Occipital lobe (tissue), 2 donors: ENCODE measurements around the gene ATAD3B. TPM values are rescaled to one million over a fixed set of nuclear protein-coding genes. Genes with fewer than 3 reads are reported as not detected.
"Not testable (repeated sequence)": the region's sequence is repeated elsewhere in the genome, so short reads cannot be mapped to it uniquely, and the experiment has no call there.

Experiments
- DNase-seq: peaks from one replicate; lab custom pipeline; 2025; lab: John Stamatoyannopoulos, UW
- total RNA-seq: library from RNA; depleted of rRNA; stranded (reverse); fragments of >200 nt; gene quantifications from one replicate; pipeline ENCODE4 v1.2.3, GENCODE V29; 2014

The ATAD3B gene
- total RNA-seq, 1 donor from 2014 or later = 11.7 TPM

DNA sequence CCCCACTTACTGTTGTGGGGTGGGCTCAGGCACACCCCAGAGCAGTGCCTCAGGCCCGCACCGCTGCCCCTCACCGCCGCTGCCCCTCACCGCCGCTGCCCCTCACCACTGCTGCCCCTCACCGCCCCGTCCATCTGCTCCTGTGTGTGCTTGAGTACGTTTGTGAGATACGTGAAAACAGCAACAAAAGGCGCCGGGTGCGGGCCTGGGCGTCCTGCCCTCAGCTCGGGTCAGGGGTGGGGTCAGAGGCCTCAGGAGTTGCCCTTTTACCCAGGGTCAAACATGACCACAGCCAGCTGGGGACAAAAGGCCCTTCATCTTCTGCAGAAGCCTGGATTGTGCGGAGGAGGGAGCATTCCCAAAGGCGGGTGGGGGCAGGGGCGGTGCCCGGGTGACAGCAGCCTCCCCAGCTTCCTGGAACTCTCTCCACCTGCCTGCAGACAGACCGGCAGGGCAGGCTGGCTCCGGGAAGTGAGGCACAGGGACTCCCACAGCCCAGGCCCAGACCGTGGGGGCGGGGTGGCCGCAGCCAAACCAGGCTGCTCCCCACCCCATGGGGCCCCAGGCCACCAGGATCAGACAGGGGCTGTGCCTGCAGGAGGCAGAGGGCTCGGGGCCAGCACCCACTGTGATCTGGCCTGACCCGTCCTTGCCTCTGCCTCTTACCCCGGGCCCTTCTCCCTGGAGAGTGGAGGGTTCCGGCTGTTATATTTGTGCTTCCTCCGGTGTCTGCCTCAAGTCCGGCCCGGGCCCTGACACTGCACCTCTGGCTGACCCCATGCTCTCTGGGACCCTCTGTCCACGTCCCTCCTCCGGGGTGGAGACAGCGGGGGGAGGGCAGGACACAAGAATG lies 38.4 kb upstream of the ATAD3B start:
- peak; percentile 74 for DNase-seq

DNA sequence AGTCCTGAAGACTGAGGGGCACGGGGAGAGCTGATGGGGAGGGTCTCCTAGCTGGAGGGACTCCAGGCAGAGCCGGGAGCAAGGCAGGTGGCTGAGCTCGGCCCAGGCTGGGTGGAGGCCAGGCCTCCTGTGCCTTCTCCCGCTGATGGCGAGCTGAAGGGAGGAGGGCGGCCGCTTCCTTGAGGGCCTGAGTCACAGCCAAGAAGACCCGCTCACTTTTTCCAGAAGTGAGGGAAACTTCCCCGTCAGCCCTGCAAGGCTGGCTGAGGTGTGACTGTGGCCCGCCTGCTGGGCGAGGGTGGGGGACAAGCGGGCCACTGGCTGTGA lies 37.8 kb upstream of the ATAD3B start:
- DNase-seq = no peak

DNA sequence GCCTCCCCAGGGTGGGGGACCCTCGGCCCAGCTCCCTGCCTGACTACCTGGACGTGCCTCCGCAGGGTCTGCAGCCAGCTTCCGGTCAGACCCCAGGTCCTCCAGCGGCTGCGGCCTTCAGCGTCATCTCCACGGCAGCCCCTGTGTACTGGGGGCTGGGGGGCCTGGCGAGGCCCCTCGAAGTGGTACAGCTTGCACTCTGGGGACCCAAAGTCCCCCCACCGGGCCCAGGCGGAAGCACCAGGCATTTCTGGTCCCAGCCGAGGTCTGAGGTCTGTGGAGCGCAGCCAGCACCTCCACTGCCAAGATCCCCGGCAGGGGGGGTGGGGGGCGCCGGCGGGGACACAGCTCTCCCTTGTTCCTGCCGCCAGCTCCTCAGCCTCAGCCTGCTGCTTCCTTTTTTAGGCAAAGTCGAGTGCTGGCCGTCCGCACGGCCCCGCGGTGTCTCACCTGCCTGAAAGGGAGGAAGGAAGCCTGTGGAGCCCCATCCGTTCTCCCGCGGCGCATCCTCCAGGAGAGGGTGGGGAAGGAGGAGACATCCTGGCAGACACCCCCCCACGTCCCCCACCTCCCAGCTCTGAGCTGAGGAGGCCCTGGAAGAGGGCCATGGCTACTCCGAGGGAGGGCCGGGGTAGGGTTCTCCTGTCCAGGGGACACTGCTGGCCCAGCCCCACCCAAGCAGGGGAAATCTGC lies 37.3 kb upstream of the ATAD3B start:
- peak; percentile 44 for DNase-seq

- no peak for DNase-seq
Measured at GRCh38 chr1:1434824-1435105, 36.8 kb upstream of the ATAD3B start.

DNA sequence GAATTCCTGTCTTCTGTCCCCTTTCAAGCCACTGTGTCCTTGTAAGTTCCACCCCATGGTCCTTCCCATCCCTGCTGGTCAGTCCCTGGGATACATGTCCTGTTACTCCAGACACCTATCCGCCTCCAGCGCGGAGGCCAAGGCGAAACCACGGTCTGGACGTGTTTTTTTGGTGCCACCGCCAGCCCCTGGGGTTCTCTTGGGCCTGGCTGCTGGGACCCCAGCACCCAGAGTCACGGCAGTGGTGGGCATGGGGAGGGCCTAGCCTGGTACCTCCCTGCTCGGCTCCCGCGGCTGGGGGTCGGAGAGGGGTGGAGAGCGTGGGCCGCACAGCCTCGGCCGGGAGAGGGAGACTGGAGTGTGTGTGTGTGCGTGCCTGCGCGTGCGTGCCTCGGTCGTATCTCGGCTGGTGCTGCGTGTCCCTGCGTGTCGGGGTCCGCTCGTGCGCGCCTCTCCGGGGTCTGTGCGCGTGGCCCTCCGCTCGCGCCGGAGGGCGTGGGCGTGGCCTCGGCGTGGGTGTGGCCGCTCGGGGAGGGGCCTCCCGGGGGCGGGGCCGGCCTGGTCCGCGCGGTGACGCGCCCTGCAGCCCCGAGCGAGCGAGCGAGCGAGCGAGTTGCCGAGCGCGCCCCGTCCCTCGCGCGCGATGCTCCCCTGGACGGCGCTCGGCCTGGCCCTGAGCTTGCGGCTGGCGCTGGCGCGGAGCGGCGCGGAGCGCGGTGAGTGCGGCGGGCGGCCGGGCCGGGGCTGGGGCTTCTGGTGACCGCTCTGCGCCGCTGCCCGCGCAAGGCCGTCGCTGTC lies 36.3 kb upstream of the ATAD3B start, which contains the start of gene VWA1:
Gene VWA1, plus strand, starts transcription at position 585 of the 798 bp plus-strand sequence. Its CDS starts 59 bp downstream, at position 644.
- no peak for DNase-seq

DNA sequence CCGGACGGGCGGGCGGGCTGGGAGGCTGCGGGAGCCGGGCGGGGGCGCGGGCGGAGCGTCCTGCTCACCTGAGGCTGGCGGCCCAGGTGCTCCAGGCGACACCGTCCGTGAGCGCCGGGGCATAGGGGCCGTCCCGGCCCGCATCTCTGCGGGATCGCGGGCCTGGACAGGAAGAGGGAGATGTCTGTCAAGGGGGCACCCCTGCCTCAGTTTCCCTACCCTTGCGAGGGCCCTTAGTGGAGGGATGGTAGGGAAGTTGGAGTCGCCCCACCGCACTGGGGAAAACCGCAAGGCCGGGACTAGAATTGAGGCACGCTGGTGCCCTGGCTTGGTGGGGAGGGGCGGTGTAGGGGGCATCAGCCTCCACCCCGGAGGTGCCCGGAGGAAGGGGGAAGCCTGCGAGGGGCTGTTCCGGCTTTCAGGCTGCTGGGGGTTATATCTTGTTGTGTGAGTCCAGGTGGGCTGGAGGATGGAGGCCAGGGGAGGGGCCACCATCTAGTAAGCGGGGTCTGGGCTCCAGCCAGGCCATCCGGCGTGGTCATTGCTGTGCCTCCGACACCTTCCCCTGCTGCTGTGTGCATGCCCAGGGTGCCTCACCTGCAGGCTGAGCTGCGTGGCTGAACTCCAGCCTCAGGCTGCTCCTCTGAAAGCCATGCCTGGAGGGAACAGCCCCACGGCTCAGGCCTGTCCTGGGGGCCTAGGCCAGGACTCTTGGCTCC lies 35.5 kb upstream of the ATAD3B start:
- DNase-seq = no peak

DNA sequence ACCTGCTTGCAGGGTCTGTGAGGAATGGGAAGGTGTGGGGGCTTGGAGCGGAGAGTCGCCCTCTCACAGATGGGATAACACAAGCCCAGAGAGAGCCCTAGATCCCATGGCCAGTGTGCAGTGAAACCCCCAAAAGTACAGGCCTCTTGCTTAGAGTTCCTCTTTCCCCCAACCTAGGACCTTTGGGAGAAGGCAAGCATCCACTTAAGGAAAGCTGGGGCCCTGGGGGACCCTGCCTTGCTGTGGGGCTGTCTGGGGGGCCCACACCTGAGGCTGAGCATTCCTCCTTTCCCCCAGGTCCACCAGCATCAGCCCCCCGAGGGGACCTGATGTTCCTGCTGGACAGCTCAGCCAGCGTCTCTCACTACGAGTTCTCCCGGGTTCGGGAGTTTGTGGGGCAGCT lies 34.9 kb upstream of the ATAD3B start:
- no peak for DNase-seq

GRCh38 chr1:1437033-1437903 lies 34.3 kb upstream of the ATAD3B start:
- no peak for DNase-seq

- DNase-seq = no peak
Measured at GRCh38 chr1:1437904-1438376, 33.6 kb upstream of the ATAD3B start.

- DNase-seq = no peak
Measured at GRCh38 chr1:1438531-1439381, 32.8 kb upstream of the ATAD3B start.

DNA sequence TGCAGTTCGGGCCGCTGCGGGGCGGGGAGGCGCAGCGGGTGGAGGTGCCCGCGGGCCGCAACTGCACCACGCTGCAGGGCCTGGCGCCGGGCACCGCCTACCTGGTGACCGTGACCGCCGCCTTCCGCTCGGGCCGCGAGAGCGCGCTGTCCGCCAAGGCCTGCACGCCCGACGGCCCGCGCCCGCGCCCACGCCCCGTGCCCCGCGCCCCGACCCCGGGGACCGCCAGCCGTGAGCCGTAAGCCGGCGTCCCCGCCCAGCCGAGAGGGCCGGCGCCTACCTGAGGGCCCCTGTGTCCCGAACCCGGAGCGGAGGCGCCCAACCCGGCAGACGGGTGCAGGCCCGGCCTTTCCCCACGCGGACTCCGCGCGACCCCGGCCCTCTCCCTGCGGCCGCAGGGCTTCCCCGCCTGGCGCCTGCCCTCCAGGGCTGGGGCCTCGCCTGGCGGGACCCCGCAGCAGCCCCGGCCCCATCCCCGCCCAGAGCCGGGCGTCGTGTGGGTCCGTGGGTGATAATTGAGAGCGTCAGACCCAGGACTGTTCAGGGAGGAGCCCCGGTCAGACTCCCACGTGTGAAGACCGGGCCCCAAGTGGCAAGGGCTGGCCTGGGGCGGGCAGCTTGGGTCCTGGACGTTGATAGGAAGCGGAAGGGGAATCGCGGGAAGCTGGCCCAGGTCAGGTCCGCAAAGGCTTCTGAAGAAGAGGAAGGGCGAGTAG lies 31.9 kb upstream of the ATAD3B start:
- DNase-seq = no peak

DNA sequence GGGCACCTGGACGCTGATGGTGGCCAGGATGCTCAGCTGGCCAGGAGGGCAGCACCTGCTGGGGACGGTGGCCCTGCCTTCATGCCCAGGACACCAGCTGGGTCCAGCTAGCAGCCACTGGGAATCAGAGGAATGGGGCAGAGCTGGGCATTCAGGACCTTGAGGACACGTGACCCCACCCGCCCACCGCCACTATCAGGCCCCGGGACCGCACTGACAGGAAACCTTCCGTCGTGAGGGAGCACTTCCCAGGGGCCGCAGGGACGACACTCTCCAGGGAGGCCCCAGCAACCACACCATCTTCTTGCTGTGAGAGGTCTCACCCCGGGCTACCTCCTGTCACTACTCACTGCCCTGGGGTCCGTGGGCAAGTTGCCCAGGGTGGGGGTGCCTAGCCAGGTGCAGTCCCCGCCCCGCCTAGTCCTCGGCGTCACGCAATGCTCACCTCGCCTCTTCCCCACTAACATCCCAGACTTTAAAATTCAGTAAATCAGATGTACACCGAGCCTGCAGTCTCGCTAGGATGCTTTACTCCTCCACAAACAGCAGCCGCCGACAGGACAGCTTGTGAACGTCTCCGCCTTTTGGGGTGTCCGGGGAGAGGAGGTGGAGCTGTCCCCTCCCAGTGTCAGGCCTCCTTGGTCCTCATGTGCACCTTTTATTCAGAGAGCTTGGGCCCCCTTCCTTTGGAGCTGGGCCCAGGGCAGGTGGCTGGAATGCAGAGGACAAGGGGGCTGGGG lies 31.1 kb upstream of the ATAD3B start:
- no peak for DNase-seq

GRCh38 chr1:1441002-1441888 lies 30.3 kb upstream of the ATAD3B start:
- DNase-seq = no peak

DNA sequence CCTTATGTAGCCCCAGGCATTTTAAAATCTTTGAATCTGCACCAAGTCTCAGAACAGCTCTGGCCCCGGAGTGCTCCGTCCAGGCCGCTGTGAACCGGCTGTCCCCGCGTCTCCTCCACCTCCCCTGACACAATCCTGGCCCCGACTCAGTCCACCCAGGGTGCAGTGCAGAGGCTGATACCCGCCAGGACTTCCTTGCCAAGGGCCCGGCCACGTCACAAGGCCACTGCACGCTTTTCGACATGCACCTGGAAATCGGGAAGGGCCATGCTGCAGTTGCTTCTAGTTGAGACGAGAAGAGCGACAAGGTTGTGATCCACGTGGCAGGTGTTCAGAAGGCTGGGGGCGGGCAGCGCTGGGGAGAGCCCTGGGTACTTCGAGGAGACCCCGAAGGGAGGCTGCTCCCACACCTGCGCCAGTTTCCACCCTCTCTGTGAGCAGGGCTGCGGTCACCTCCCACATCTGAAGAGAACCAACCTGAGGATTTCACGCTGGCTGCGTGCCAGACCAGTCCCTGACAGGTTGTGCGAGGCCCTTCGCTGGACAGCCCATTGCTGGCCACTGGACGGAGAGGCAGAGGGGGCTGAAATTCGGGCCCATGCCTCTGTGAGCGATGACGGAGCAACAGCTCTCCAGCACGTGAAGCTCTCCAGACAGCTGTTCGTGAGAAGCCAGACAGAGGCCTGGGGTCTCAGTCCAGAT lies 29.3 kb upstream of the ATAD3B start:
- DNase-seq = no peak

DNA sequence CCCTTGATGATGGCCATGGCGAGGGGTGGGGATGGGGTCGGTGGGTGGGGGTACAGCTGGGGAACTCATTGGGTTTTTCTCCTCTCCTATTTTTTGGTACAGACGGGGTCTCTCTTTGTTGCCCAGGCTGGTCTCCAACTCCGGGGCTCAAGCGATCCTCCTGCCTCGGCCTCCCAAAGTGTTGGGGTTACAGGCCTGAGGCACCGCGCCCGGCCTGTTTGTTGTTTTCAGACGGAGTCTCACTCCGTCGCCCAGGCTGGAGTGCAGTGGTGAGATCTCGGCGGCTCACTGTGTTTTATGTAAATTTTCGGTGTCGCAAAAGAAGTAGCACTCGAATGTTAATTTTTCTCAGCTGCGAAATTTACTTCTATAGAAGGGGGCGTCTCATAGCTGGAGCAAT lies 24.9 kb upstream of the ATAD3B start:
- not testable (repeated sequence) for DNase-seq

DNA sequence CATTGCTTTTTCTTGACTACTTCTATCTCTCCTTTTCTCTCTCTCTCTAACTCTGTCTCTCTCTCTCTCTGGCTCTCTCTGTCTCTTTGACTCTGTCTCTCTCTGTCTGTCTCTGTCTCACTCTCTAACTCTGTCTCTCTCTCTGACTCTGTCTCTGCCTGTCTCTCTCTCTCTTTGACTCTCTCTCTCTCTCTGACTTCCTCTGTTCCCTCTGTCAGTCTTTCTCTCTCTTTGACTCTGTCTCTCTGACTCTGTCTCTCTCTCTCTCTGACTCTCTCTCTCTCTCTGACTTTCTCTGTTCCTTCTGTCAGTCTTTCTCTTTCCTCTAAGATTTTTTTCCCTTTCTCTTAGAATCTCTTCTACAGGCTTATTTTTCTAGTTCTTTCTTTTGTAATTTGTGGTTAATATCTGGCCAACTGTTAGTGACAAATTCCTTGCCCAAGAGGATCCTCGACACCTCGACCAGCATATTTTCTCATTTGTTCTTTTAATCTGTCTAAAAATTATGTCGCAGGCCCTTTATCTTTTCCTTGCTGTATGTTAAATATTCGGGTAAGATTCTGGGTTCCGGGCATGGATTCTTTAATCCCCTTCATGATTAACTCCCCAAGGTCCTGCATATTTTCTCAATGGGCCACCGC lies 22.3 kb upstream of the ATAD3B start, which contains the start of gene ATAD3C:
Gene ATAD3C, plus strand, starts transcription at position 591 of the 641 bp plus-strand sequence. CDS start 995 bp downstream, outside the sequence.
- no peak for DNase-seq
